GM12878 (cell line): Measurements from ENCODE around the gene ACSL3. TPM values are rescaled to one million over a fixed set of nuclear protein-coding genes. Genes with fewer than 3 reads are reported as not detected.

Source experiments
- ATAC-seq: fragments of 200-7000 bp; cut with Tn5 transposase; 3 replicates; pipeline ENCODE4 v1.9.1; 2020; ENCODE audit warnings: mild to moderate bottlenecking, moderate library complexity
- BruUV-seq: library from RNA; stranded (reverse); fragments of 400-500 nt; replicated peaks from 2 replicates; lab custom pipeline; 2021; lab: Mats Ljungman, UMichigan
- CTCF ChIA-PET: fragments of 300-600 bp; sonication (Branson Sonifier 250); formaldehyde crosslinking; extraction: SDS; loops from one replicate; lab custom pipeline; 2021; ENCODE audit warnings: inconsistent platforms; lab: Yijun Ruan, JAX
- POLR2A ChIA-PET: fragments of 350-600 bp; formaldehyde crosslinking; extraction: SDS; loops from one replicate; lab custom pipeline; 2021; ENCODE audit warnings: inconsistent platforms; lab: Charles Lee
- RAD21 ChIA-PET: fragments of 300-600 bp; sonication (Branson Sonifier 250); formaldehyde crosslinking; loops from one replicate; lab custom pipeline; 2023; ENCODE audit warnings: antibody characterized with exemption; ENCODE audit not compliant: unreplicated experiment; lab: Charles Lee
- SMC1A ChIA-PET: fragments of 300-600 bp; sonication (Branson Sonifier 250); formaldehyde crosslinking; loops from one replicate; lab custom pipeline; 2023; ENCODE audit not compliant: unreplicated experiment, uncharacterized antibody; lab: Charles Lee
- DNase-seq: peaks from one replicate; pipeline ENCODE4 v3.0.0-alpha.2; 2011; ENCODE audit warnings: low read depth, low spot score
- FAIRE-seq: peaks from 3 replicates; lab custom pipeline; 2011; peaks lifted over from hg19 to GRCh38; lab: Jason Lieb, UNC
- H2AFZ ChIP-seq: 2 replicates; pipeline ENCODE4 v1.6.0; 2011; ENCODE audit warnings: low read depth, low read length, control low read depth; ENCODE audit not compliant: control insufficient read depth
- H3K27ac ChIP-seq: 2 replicates; pipeline ENCODE4 v1.5.1; 2011; ENCODE audit warnings: control low read depth; ENCODE audit not compliant: control insufficient read depth, insufficient read depth
- H3K27me3 ChIP-seq, 2 experiments: replicated peaks in 1 of 2; 2 replicates each; pipeline versions ENCODE4 v1.6.0 to v1.6.1; 2011; ENCODE audit warnings: low read length in 1 of 2; ENCODE audit not compliant: control insufficient read depth in 2 of 2, insufficient read depth in 2 of 2
- H3K36me3 ChIP-seq, 2 experiments: 2 replicates each; pipeline ENCODE4 v1.5.1; 2011; ENCODE audit warnings: low read length in 1 of 2; ENCODE audit not compliant: control insufficient read depth in 2 of 2, insufficient read depth in 2 of 2
- H3K4me1 ChIP-seq: 2 replicates; pipeline ENCODE4 v1.6.1; 2011; ENCODE audit warnings: mild to moderate bottlenecking, low read length, moderate library complexity, mixed read lengths; ENCODE audit not compliant: control insufficient read depth, insufficient read depth
- H3K4me2 ChIP-seq: 2 replicates; pipeline ENCODE4 v1.6.0; 2011; ENCODE audit warnings: control low read depth; ENCODE audit not compliant: control insufficient read depth, insufficient read depth
- H3K4me3 ChIP-seq: fragments of 200-600 bp; sonication (generic); 2 replicates; pipeline ENCODE4 v1.5.1; 2016
- H3K79me2 ChIP-seq: 2 replicates; pipeline ENCODE4 v1.6.0; 2011; ENCODE audit warnings: low read length; ENCODE audit not compliant: control insufficient read depth, insufficient read depth
- H3K9ac ChIP-seq: 2 replicates; pipeline ENCODE4 v1.8.0; 2011; ENCODE audit warnings: low read length, control low read depth, mixed read lengths; ENCODE audit not compliant: control insufficient read depth, insufficient read depth
- H3K9me3 ChIP-seq: replicated peaks from 3 replicates; pipeline ENCODE4 v1.5.1; 2011; ENCODE audit warnings: mild to moderate bottlenecking, low read length; ENCODE audit not compliant: control insufficient read depth, insufficient read depth
- H4K20me1 ChIP-seq: 2 replicates; pipeline ENCODE4 v1.6.0; 2011; ENCODE audit not compliant: control insufficient read depth, insufficient read depth
- BCL11A ChIP-seq: IDR thresholded peaks from 2 replicates; pipeline ENCODE4 v1.6.1; 2011; ENCODE audit warnings: low read depth, low read length
- DPF2 ChIP-seq: fragments of 450-650 bp; IDR thresholded peaks from 2 replicates; pipeline ENCODE4 v1.6.1; 2017; ENCODE audit warnings: mild to moderate bottlenecking
- ELK1 ChIP-seq: IDR thresholded peaks from 2 replicates; pipeline ENCODE4 v1.6.1; 2012; ENCODE audit warnings: low read depth, low read length, improper control_type of control experiment
- GATAD2B ChIP-seq: fragments of 450-650 bp; conservative IDR thresholded peaks from 2 replicates; pipeline ENCODE4 v1.6.1; 2017; ENCODE audit warnings: low read depth, mild to moderate bottlenecking, moderate library complexity
- POLR2A ChIP-seq: IDR thresholded peaks from 2 replicates; pipeline ENCODE4 v1.6.1; 2011; ENCODE audit warnings: low read depth, mild to moderate bottlenecking, low read length
- ZZZ3 ChIP-seq: IDR thresholded peaks from 2 replicates; pipeline ENCODE4 v1.6.1; 2011; ENCODE audit warnings: low read depth; ENCODE audit not compliant: control insufficient read depth, insufficient read length
- WGBS: methylation state at CpG from one replicate; pipeline ENCODE4 v1.1.6; 2016; ENCODE audit warnings: low lambda C conversion rate; ENCODE audit not compliant: insufficient replicate concordance, insufficient coverage; ENCODE audit errors: missing lambda C conversion rate; 5-methylcytosine and 5-hydroxymethylcytosine counted together
- in situ Hi-C: fragments of 300-500 bp; cut with MboI; formaldehyde crosslinking; loops from 9 replicates; pipeline ENCODE4 v1.14.3; 2018; ENCODE audit warnings: mixed read lengths
- intact Hi-C: fragments of 100-400 bp; cut with micrococcal nuclease; formaldehyde crosslinking; loops from one replicate; pipeline ENCODE4 v1.14.2; 2022; ENCODE audit not compliant: unreplicated experiment
- polyA plus RNA-seq, 11 experiments: library from polyadenylated mRNA; depleted of rRNA in 4 of 11; unstranded in 6 of 11; stranded (reverse) in 5 of 11; fragments of >200 nt; fragmentation: Nextera tagmentation in 4 of 11; fragmentation: Illumina TruSeq in 1 of 11; extraction: Ambion mirVana in 4 of 11; extraction: Trizol in 1 of 11; gene quantifications; 1 replicate in 1 of 11; 2 replicates in 10 of 11; pipeline versions ENCODE4 v1.2.1 to v1.2.3, GENCODE V29; 2011 to 2016; ENCODE audit warnings: inconsistent platforms in 2 of 11, missing spikeins in 2 of 11, low read depth in 1 of 11
- total RNA-seq, 4 experiments: library from RNA; depleted of rRNA in 3 of 4; stranded (reverse); fragments of >200 nt in 3 of 4; fragmentation: Illumina TruSeq in 1 of 4; extraction: Trizol in 1 of 4; gene quantifications; 2 replicates each; pipeline versions ENCODE4 v1.2.1 to v1.2.3, GENCODE V29; 2013 to 2021
- TF ChIP-seq, protein P1 (sequence below): IDR thresholded peaks from 2 replicates; pipeline ENCODE4 v1.6.1; 2011; ENCODE audit warnings: borderline replicate concordance, low read depth, mild to moderate bottlenecking, moderate library complexity, mixed read lengths, low read length; ENCODE audit not compliant: insufficient read depth; ENCODE audit errors: extremely low read length

The ACSL3 gene
- total and polyA plus RNA-seq, 10 of the 15 experiments (the other 5 are each of a cell fraction or from before 2014, with no cell fraction given): 15.6 to 83.9 (median 56.7) TPM

DNA sequence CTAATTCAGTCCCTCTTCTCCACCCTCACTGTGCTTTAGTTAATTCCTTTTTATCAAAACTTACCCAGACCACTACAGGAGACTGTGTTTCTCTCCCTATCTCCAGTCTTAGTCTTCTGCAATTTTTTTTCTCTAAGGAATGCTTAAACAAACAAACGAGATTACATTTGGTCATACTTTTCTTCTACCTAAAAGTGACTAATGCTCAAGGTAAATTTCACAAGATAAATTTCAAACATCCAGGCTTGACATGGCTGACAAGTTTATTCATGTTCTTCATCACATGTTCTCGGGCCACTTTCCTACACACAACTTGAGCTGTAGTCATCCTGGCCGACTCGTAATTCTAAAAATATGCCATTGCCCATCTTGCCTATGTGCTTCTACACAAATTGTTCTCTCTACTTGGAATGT lies 23.2 kb upstream of the ACSL3 start:
- Histone ChIP-seq H3K4me3 (no peak overlapping the region), H3K27ac (no peak overlapping the region), H3K36me3 (no peaks in the 10 kb centered on the region), H3K4me2 (no peak overlapping the region), H4K20me1 (no peaks in the 10 kb centered on the region), H3K4me1 (no peaks in the 10 kb centered on the region), H2AFZ (no peak overlapping the region), H3K27me3 (no peaks in the 10 kb centered on the region; a peak in 2 of 4 replicates), H3K9ac (no peak overlapping the region), H3K79me2 (no peaks in the 10 kb centered on the region), H3K9me3 (no peaks in the 10 kb centered on the region)
- no TSS peak for BruUV-seq
- ChIA-PET CTCF (no interaction called here), RAD21 (no interaction called here), POLR2A (no interaction called here), SMC1A (no interaction called here)
- TF ChIP-seq BCL11A: no peak
- no peak for TF ChIP-seq ZZZ3
- TF ChIP-seq DPF2: no peak
- TF ChIP-seq, protein P1, sequence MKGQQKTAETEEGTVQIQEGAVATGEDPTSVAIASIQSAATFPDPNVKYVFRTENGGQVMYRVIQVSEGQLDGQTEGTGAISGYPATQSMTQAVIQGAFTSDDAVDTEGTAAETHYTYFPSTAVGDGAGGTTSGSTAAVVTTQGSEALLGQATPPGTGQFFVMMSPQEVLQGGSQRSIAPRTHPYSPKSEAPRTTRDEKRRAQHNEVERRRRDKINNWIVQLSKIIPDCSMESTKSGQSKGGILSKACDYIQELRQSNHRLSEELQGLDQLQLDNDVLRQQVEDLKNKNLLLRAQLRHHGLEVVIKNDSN: no peak
- TF ChIP-seq ELK1: no peak
- no peak for TF ChIP-seq POLR2A
- TF ChIP-seq GATAD2B: no peak
- in situ Hi-C loops (no loop called here), intact Hi-C loops (no loop called here)
- FAIRE-seq: no peak
- no peak for ATAC-seq
- WGBS: 21% methylated on average over 4 of the region's 4 CpGs
- DNase-seq: no peak
